Ascending aorta (tissue), 2 donors: Measurements from ENCODE around the gene GPBP1L1. TPM values are rescaled to one million over a fixed set of nuclear protein-coding genes. Genes with fewer than 3 reads are reported as not detected.
"Not testable (repeated sequence)": the region's sequence is repeated elsewhere in the genome, so short reads cannot be mapped to it uniquely, and the experiment has no call there.

Source experiments
- DNase-seq, 2 donors: peaks; one replicate each; pipeline ENCODE4 v3.0.0-alpha.2; 2019; ENCODE audit warnings: low spot score in 2 of 2
- H3K27ac ChIP-seq, 2 donors: fragments of 200-600 bp; sonication (generic); one replicate each; pipeline ENCODE4 v1.5.1; 2016 to 2017; ENCODE audit warnings: mild to moderate bottlenecking in 1 of 2
- H3K27me3 ChIP-seq: fragments of 200-600 bp; sonication (generic); one replicate; pipeline ENCODE4 v1.5.1; 2017
- H3K36me3 ChIP-seq, 2 donors: fragments of 200-600 bp; sonication (generic); one replicate each; pipeline ENCODE4 v1.5.1; 2016
- H3K4me1 ChIP-seq, 2 donors: fragments of 200-600 bp; sonication (generic); one replicate each; pipeline ENCODE4 v1.5.1; 2016 to 2017; ENCODE audit warnings: mild to moderate bottlenecking in 1 of 2
- H3K4me3 ChIP-seq, 2 donors: fragments of 200-600 bp; sonication (generic); one replicate each; pipeline ENCODE4 v1.5.1; 2016 to 2017; ENCODE audit warnings: mild to moderate bottlenecking in 1 of 2
- H3K9me3 ChIP-seq, 2 donors: fragments of 200-600 bp; sonication (generic); one replicate each; pipeline ENCODE4 v1.5.1; 2016
- CTCF ChIP-seq, 3 experiments: fragments of 200-600 bp in 2 of 3; fragments of 450-650 bp in 1 of 3; sonication (generic) in 2 of 3; IDR thresholded peaks; one replicate each; pipeline ENCODE4 v1.5.1; 2016 to 2019; ENCODE audit warnings: antibody characterized with exemption in 3 of 3, mild to moderate bottlenecking in 1 of 3, moderate library complexity in 1 of 3
- intact Hi-C: fragments of 100-400 bp; cut with DNase I; formaldehyde crosslinking; loops from one replicate; pipeline ENCODE4 v1.15.1; 2023
- total RNA-seq: library from RNA; depleted of rRNA; stranded (reverse); fragments of >200 nt; gene quantifications from one replicate; pipeline ENCODE4 v1.1.0, GENCODE V29; 2016

GPBP1L1 gene
- total RNA-seq, 1 donor from 2014 or later, result 161 TPM

- H3K4me1 ChIP-seq, result no peaks in the 10 kb centered on the region
- TF ChIP-seq CTCF (IDR thresholded peaks at IDR 0.05), result no peak
- no peaks in the 10 kb centered on the region for H3K27me3 ChIP-seq
- H3K27ac ChIP-seq, result no peak overlapping the region
- DNase-seq, result no peak
- H3K36me3 ChIP-seq, result peaks cover 8 to 20% of the 10 kb centered on the region in 2 donors
- intact Hi-C loops, result no loop called here
- no peaks in the 10 kb centered on the region for H3K9me3 ChIP-seq
- no peak overlapping the region for H3K4me3 ChIP-seq
Observed at GRCh38 chr1:45704637-45705036, 18.3 kb upstream of the GPBP1L1 start.

- Histone ChIP-seq H3K27ac (no peak overlapping the region), H3K9me3 (no peaks in the 10 kb centered on the region), H3K36me3 (peaks cover 10 to 41% of the 10 kb centered on the region in 2 donors), H3K27me3 (no peaks in the 10 kb centered on the region), H3K4me3 (no peak overlapping the region), H3K4me1 (no peaks in the 10 kb centered on the region)
- no peak for DNase-seq
- TF ChIP-seq CTCF (IDR thresholded peaks at IDR 0.05), result no peak
- intact Hi-C loops, result no loop called here
Observed at GRCh38 chr1:45694823-45695222, 8.5 kb upstream of the GPBP1L1 start.

- H3K27me3 ChIP-seq, H3K4me1 ChIP-seq, DNase-seq, H3K9me3 ChIP-seq, H3K4me3 ChIP-seq, intact Hi-C loops, H3K27ac ChIP-seq: not testable (repeated sequence)
- H3K36me3 ChIP-seq, result peaks cover 10 to 34% of the 10 kb centered on the region in 2 donors
Observed at GRCh38 chr1:45693811-45694210, 7.5 kb upstream of the GPBP1L1 start.

GRCh38 chr1:45687754-45688740 lies 1.7 kb upstream of the GPBP1L1 start, which contains the start of gene TMEM69:
TMEM69 (plus strand) TSS chr1:45688181; CDS start chr1:45691069, 2,888 bp downstream.
- H3K27me3 ChIP-seq, result no peaks in the 10 kb centered on the region
- H3K9me3 ChIP-seq, result no peaks in the 10 kb centered on the region
- TF ChIP-seq CTCF (IDR thresholded peaks at IDR 0.05), result peak in 1 of 3 experiments; percentile 12
- peak within 1 kb of the TSS; percentile 71 to 89 for H3K4me3 ChIP-seq
- peak within 1 kb of the TSS; percentile 97 for H3K27ac ChIP-seq
- no peaks in the 10 kb centered on the region for H3K36me3 ChIP-seq
- intact Hi-C loops, result loop anchor here (1.0 to 10.0 kb wide), 10 partner anchors 62 to 1016 kb away; partner anchors contain the start of genes ARMH1, IPP, LRRC41 and MAST2
- H3K4me1 ChIP-seq, result peaks cover 0 to 18% of the 10 kb centered on the region in 2 donors
- peak; percentile 36 to 83 for DNase-seq

- TF ChIP-seq CTCF (IDR thresholded peaks at IDR 0.05), result no peak
- Histone ChIP-seq H3K9me3 (no peaks in the 10 kb centered on the region), H3K4me1 (peaks cover 0 to 22% of the 10 kb centered on the region in 2 donors), H3K36me3 (no peaks in the 10 kb centered on the region), H3K4me3 (peak overlapping the region; percentile 71 to 89), H3K27me3 (no peaks in the 10 kb centered on the region), H3K27ac (peak overlapping the region; percentile 97)
- DNase-seq, result peak; percentile 96 to 99
- intact Hi-C loops, result loop anchor here (1.0 to 10.0 kb wide), 10 partner anchors 63 to 1015 kb away; partner anchors contain the start of genes ARMH1, IPP, LRRC41 and MAST2
Observed at GRCh38 chr1:45687014-45687753, 851 bp upstream of the GPBP1L1 start.
